K562 (cell line): ENCODE results near the gene HDAC5. TPM values are rescaled to one million over a fixed set of nuclear protein-coding genes. Genes with fewer than 3 reads are reported as not detected.

ENCODE experiments used
- CREB1 ChIP-seq, 2 experiments: sonication (generic) in 1 of 2; formaldehyde crosslinking in 1 of 2; IDR thresholded peaks; 2 replicates each; pipeline versions ENCODE4 v1.6.1 to v1.8.0; 2012 to 2022; ENCODE audit warnings: inconsistent platforms in 1 of 2, mild to moderate bottlenecking in 1 of 2, missing genetic modification reagents in 1 of 2, moderate library complexity in 1 of 2
- CTCF ChIP-seq, 3 experiments: IDR thresholded peaks in 2 of 3; conservative IDR thresholded peaks in 1 of 3; 2 replicates each; pipeline ENCODE4 v1.5.1; 2011 to 2012; ENCODE audit warnings: low read length in 3 of 3, mild to moderate bottlenecking in 3 of 3, control low read depth in 2 of 3, improper control_type of control experiment in 1 of 3, inconsistent platforms in 1 of 3, low read depth in 1 of 3, mixed read lengths in 1 of 3, moderate library complexity in 1 of 3; ENCODE audit not compliant: insufficient read depth in 2 of 3
- HNRNPH1 ChIP-seq: fragments of 200-400 bp; formaldehyde crosslinking; optimal IDR thresholded peaks from 2 replicates; pipeline ENCODE3; 2017; ENCODE audit warnings: low read depth, mild to moderate bottlenecking, low read length, moderate library complexity
- L3MBTL2 ChIP-seq: fragments of 450-650 bp; IDR thresholded peaks from 2 replicates; pipeline ENCODE4 v1.6.1; 2016; ENCODE audit warnings: mild to moderate bottlenecking, moderate library complexity
- MLLT1 ChIP-seq, 2 experiments: fragments of 450-650 bp; IDR thresholded peaks; 2 replicates each; pipeline ENCODE4 v1.6.1; 2016
- MYC ChIP-seq, 2 experiments: fragments of 250-450 bp in 1 of 2; sonication (Bioruptor Pico) in 1 of 2; IDR thresholded peaks; 2 replicates each; pipeline versions ENCODE4 v1.5.1 to v1.6.1; 2012 to 2021; ENCODE audit warnings: low read depth in 2 of 2, borderline replicate concordance in 1 of 2, improper control_type of control experiment in 1 of 2, low read length in 1 of 2, mild to moderate bottlenecking in 1 of 2, moderate library complexity in 1 of 2
- RBFOX2 ChIP-seq: fragments of 200-400 bp; formaldehyde crosslinking; IDR thresholded peaks from 2 replicates; pipeline ENCODE4 v1.6.1; 2017; ENCODE audit warnings: low read depth, mild to moderate bottlenecking, low read length, moderate library complexity
- ZBTB26 ChIP-seq: fragments of 450-650 bp; formaldehyde crosslinking; IDR thresholded peaks from 2 replicates; pipeline ENCODE4 v1.4.0; 2022; ENCODE audit warnings: missing genetic modification characterization
- ZBTB33 ChIP-seq: sonication (generic); formaldehyde crosslinking; IDR thresholded peaks from 2 replicates; pipeline ENCODE4 v1.8.1; 2023; ENCODE audit warnings: mild to moderate bottlenecking, missing genetic modification reagents
- ZBTB9 ChIP-seq: fragments of 450-650 bp; formaldehyde crosslinking; IDR thresholded peaks from 2 replicates; pipeline ENCODE4 v1.4.0; 2020; ENCODE audit warnings: mild to moderate bottlenecking, moderate library complexity
- ZNF133 ChIP-seq: fragments of 250-450 bp; sonication (Bioruptor Pico); IDR thresholded peaks from 2 replicates; pipeline ENCODE4 v1.4.0; 2020; ENCODE audit warnings: mild to moderate bottlenecking
- ZNF253 ChIP-seq: fragments of 250-450 bp; sonication (Bioruptor Pico); conservative IDR thresholded peaks from 2 replicates; pipeline ENCODE4 v1.6.1; 2021; ENCODE audit warnings: mild to moderate bottlenecking
- ZNF695 ChIP-seq: fragments of 450-650 bp; formaldehyde crosslinking; IDR thresholded peaks from 2 replicates; pipeline ENCODE4 v1.4.0; 2020; ENCODE audit warnings: mild to moderate bottlenecking, moderate library complexity
- ZNF707 ChIP-seq: fragments of 250-450 bp; sonication (Bioruptor Pico); conservative IDR thresholded peaks from 2 replicates; pipeline ENCODE4 v1.8.0; 2022; ENCODE audit warnings: inconsistent platforms, mild to moderate bottlenecking, moderate library complexity
- polyA plus RNA-seq, 8 experiments: library from polyadenylated mRNA; depleted of rRNA in 4 of 8; stranded (reverse) in 5 of 8; unstranded in 3 of 8; fragments of >200 nt; fragmentation: Nextera tagmentation in 2 of 8; fragmentation: Illumina TruSeq in 1 of 8; extraction: Ambion mirVana in 2 of 8; extraction: Trizol in 1 of 8; gene quantifications; 2 replicates each; pipeline versions ENCODE4 v1.2.1 to v1.2.3, GENCODE V29; 2011 to 2014; ENCODE audit warnings: inconsistent platforms in 1 of 8, missing spikeins in 1 of 8
- total RNA-seq, 7 experiments: library from RNA; depleted of rRNA in 6 of 7; stranded (reverse); fragments of >200 nt in 6 of 7; fragmentation: Illumina TruSeq in 2 of 7; extraction: Trizol in 2 of 7; gene quantifications; 2 replicates each; pipeline versions ENCODE4 v1.2.1 to v1.2.3, GENCODE V29; 2011 to 2021; ENCODE audit warnings: low replicate concordance in 1 of 7

HDAC5 gene
- total and polyA plus RNA-seq, 9 of the 15 experiments (the other 6 are each of a cell fraction or from before 2014, with no cell fraction given): 0.45 to 26.2 (median 16.4) TPM

- TF ChIP-seq CTCF (IDR thresholded peaks at IDR 0.05 in 2 of 3, conservative IDR thresholded peaks at IDR 0.05 in 1 of 3; ENCODE audit: insufficient read depth in 2 of 3, low read depth in 1 of 3, low read length in 3 of 3) (0 out of 6 replicates have a peak, but pooled peaks of 1 of the 3 experiments have one; percentile 7), CREB1 (IDR thresholded peaks at IDR 0.05) (no peak), CREB1 (CRISPR knock-in tag; IDR thresholded peaks at IDR 0.05) (0 out of 2 replicates have a peak, but pooled peaks have one; percentile 27), ZBTB33 (CRISPR knock-in tag) (peak; percentile 63; the same call in 1 of the 2 replicates), HNRNPH1 (no peak), ZNF695 (CRISPR knock-in tag) (no peak), ZNF133 (CRISPR knock-in tag) (no peak), RBFOX2 (0 out of 2 replicates have a peak, but pooled peaks have one; percentile 31), ZNF707 (CRISPR knock-in tag) (no peak), L3MBTL2 (peak; percentile 46; the same call in 1 of the 2 replicates), MLLT1 (IDR thresholded peaks at IDR 0.05) (0 out of 4 replicates have a peak, but pooled peaks of 1 of the 2 experiments have one; percentile 38), ZBTB26 (CRISPR knock-in tag) (no peak), MYC (IDR thresholded peaks at IDR 0.05; ENCODE audit: low read depth, low read length) (no peak), MYC (CRISPR knock-in tag; IDR thresholded peaks at IDR 0.05; ENCODE audit: borderline replicate concordance, low read depth) (no peak), ZBTB9 (peak; percentile 95), ZNF253 (CRISPR knock-in tag) (no peak)
Observed at GRCh38 chr17:44097110-44097958, 26.1 kb downstream of the HDAC5 start (continued).
